HepG2 (cell line): Measurements from ENCODE around the gene CFAP119. TPM values are rescaled to one million over a fixed set of nuclear protein-coding genes. Genes with fewer than 3 reads are reported as not detected.

Source experiments
- CBX2 ChIP-seq, 2 experiments: fragments of 200-600 bp in 1 of 2; sonication (generic); formaldehyde crosslinking in 1 of 2; IDR thresholded peaks; 2 replicates each; pipeline versions ENCODE4 v1.7.0 to v1.8.1; 2018 to 2022; ENCODE audit warnings: low read depth in 2 of 2, low read length in 1 of 2, mild to moderate bottlenecking in 1 of 2, missing genetic modification reagents in 1 of 2
- CCAR2 ChIP-seq: fragments of 200-400 bp; formaldehyde crosslinking; optimal IDR thresholded peaks from 2 replicates; pipeline ENCODE3; 2018; ENCODE audit warnings: low read depth, mild to moderate bottlenecking, low read length, moderate library complexity
- ETV5 ChIP-seq: IDR thresholded peaks from 2 replicates; pipeline ENCODE4 v1.6.1; 2018; ENCODE audit warnings: missing biosample characterization, missing genetic modification reagents, inconsistent platforms, borderline replicate concordance
- FOSL1 ChIP-seq: sonication (generic); formaldehyde crosslinking; IDR thresholded peaks from 2 replicates; pipeline ENCODE4 v1.9.0; 2021; ENCODE audit warnings: missing genetic modification reagents, borderline replicate concordance
- GTF2F1 ChIP-seq: fragments of 150-350 bp; IDR thresholded peaks from 2 replicates; pipeline ENCODE4 v1.6.1; 2014; ENCODE audit warnings: low read length
- JARID2 ChIP-seq: sonication (generic); formaldehyde crosslinking; IDR thresholded peaks from 2 replicates; pipeline ENCODE4 v1.8.1; 2023; ENCODE audit warnings: missing genetic modification reagents, inconsistent platforms; ENCODE audit not compliant: insufficient replicate concordance
- MED8 ChIP-seq: sonication (generic); formaldehyde crosslinking; IDR thresholded peaks from 2 replicates; pipeline ENCODE4 v1.8.1; 2023; ENCODE audit warnings: mild to moderate bottlenecking, missing genetic modification reagents; ENCODE audit not compliant: insufficient replicate concordance
- POLR2AphosphoS2 ChIP-seq: IDR thresholded peaks from 2 replicates; pipeline ENCODE4 v1.6.1; 2011; ENCODE audit warnings: low read depth, low read length, improper control_type of control experiment
- ZNF660 ChIP-seq: sonication (generic); formaldehyde crosslinking; IDR thresholded peaks from 2 replicates; pipeline ENCODE4 v1.5.1; 2020; ENCODE audit warnings: mild to moderate bottlenecking, low read depth, missing genetic modification reagents, borderline replicate concordance
- ZNF713 ChIP-seq: sonication (generic); formaldehyde crosslinking; IDR thresholded peaks from 2 replicates; pipeline ENCODE4 v1.4.0; 2020; ENCODE audit warnings: mild to moderate bottlenecking, missing genetic modification reagents
- ZNF782 ChIP-seq: sonication (generic); formaldehyde crosslinking; IDR thresholded peaks from 2 replicates; pipeline ENCODE4 v1.4.0; 2020; ENCODE audit warnings: missing genetic modification reagents, mild to moderate bottlenecking, borderline replicate concordance
- ZSCAN21 ChIP-seq: sonication (generic); formaldehyde crosslinking; IDR thresholded peaks from 2 replicates; pipeline ENCODE4 v1.8.0; 2022; ENCODE audit warnings: mild to moderate bottlenecking, missing genetic modification reagents, moderate library complexity, borderline replicate concordance
- polyA plus RNA-seq, 8 experiments: library from polyadenylated mRNA; depleted of rRNA in 3 of 8; stranded (reverse) in 7 of 8; unstranded in 1 of 8; fragments of >200 nt; fragmentation: Illumina TruSeq in 4 of 8; extraction: Trizol in 4 of 8; gene quantifications; 2 replicates each; pipeline versions ENCODE4 v1.2.1 to v1.2.3, GENCODE V29; 2011 to 2016; ENCODE audit warnings: low read depth in 4 of 8, missing spikeins in 1 of 8, mixed read lengths in 1 of 8; ENCODE audit not compliant: insufficient read depth in 1 of 8
- total RNA-seq, 5 experiments: library from RNA; depleted of rRNA; stranded (reverse); fragments of >200 nt; fragmentation: Illumina TruSeq; extraction: Trizol; gene quantifications; 2 replicates each; pipeline ENCODE4 v1.2.3, GENCODE V29; 2016; ENCODE audit warnings: low read depth in 1 of 5
- TF ChIP-seq, protein P1 (sequence below): sonication (generic); formaldehyde crosslinking; IDR thresholded peaks from 2 replicates; pipeline ENCODE4 v1.4.0; 2020; ENCODE audit warnings: mild to moderate bottlenecking, missing genetic modification reagents
- TF ChIP-seq, protein P2 (sequence below): sonication (generic); formaldehyde crosslinking; IDR thresholded peaks from 2 replicates; pipeline ENCODE4 v1.5.0; 2020; ENCODE audit warnings: missing genetic modification reagents, mild to moderate bottlenecking, borderline replicate concordance
- TF ChIP-seq, protein P3 (sequence below): sonication (generic); formaldehyde crosslinking; IDR thresholded peaks from 2 replicates; pipeline ENCODE4 v1.5.1; 2020; ENCODE audit warnings: missing genetic modification reagents, mild to moderate bottlenecking, borderline replicate concordance
- TF ChIP-seq, protein P4 (sequence below): sonication (generic); formaldehyde crosslinking; IDR thresholded peaks from 2 replicates; pipeline ENCODE4 v1.4.0; 2020; ENCODE audit warnings: mild to moderate bottlenecking, missing genetic modification reagents
- TF ChIP-seq, protein P5 (sequence below): IDR thresholded peaks from 2 replicates; pipeline ENCODE4 v1.6.1; 2016; ENCODE audit warnings: mild to moderate bottlenecking, missing biosample characterization, missing genetic modification reagents
- TF ChIP-seq, protein P6 (sequence below): sonication (generic); formaldehyde crosslinking; IDR thresholded peaks from 2 replicates; pipeline ENCODE4 v1.4.0; 2020; ENCODE audit warnings: missing genetic modification reagents
- TF ChIP-seq, protein P7 (sequence below): sonication (generic); formaldehyde crosslinking; IDR thresholded peaks from 2 replicates; pipeline ENCODE4 v1.8.1; 2023; ENCODE audit warnings: missing genetic modification reagents, inconsistent platforms, borderline replicate concordance

The CFAP119 gene
- total and polyA plus RNA-seq, 2 of the 13 experiments (the other 11 are each of a cell fraction or from before 2014, with no cell fraction given), result 6.4 TPM

DNA sequence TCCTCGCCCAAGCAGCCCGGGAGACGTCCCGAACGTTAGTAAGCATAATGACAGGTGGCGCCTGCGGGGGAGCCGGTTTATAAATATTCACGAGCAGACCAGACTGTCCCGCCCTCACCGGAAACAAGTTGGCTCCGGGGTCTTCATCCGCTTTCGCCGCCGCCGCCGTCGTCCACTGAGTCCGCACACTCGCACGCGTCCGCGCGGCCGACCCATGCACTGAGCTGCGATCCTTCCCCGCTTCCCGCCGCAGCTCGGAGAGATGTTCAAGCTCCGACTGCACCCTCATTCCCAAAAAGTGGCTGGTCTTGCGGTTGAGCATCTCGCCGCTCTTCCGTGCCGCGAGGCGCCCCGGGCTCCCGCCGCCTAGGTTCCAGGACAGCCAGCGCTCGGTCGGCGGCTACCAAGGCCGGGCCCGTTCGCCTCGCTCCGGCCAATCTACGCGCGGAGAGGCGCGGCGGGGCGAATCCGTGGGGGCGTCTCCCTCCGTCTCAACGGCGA is 385 bp downstream of the CFAP119 start (continued):
- TF ChIP-seq, protein P1, sequence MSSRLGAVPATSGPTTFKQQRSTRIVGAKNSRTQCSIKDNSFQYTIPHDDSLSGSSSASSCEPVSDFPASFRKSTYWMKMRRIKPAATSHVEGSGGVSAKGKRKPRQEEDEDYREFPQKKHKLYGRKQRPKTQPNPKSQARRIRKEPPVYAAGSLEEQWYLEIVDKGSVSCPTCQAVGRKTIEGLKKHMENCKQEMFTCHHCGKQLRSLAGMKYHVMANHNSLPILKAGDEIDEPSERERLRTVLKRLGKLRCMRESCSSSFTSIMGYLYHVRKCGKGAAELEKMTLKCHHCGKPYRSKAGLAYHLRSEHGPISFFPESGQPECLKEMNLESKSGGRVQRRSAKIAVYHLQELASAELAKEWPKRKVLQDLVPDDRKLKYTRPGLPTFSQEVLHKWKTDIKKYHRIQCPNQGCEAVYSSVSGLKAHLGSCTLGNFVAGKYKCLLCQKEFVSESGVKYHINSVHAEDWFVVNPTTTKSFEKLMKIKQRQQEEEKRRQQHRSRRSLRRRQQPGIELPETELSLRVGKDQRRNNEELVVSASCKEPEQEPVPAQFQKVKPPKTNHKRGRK (CRISPR knock-in tag), result no peak
- TF ChIP-seq FOSL1 (CRISPR knock-in tag), result no peak
- TF ChIP-seq CCAR2, result no peak
- no peak for TF ChIP-seq ZNF782 (CRISPR knock-in tag)
- TF ChIP-seq ZSCAN21 (CRISPR knock-in tag), result peak; percentile 61; the same call in 1 of the 2 replicates
- TF ChIP-seq CBX2 (IDR thresholded peaks at IDR 0.05; ENCODE audit: low read depth, low read length), result no peak
- 0 out of 2 replicates have a peak, but pooled peaks have one; percentile 62 for TF ChIP-seq CBX2 (CRISPR knock-in tag; IDR thresholded peaks at IDR 0.05; ENCODE audit: low read depth)
- no peak for TF ChIP-seq GTF2F1
- TF ChIP-seq ZNF660, result no peak
- TF ChIP-seq, protein P2, sequence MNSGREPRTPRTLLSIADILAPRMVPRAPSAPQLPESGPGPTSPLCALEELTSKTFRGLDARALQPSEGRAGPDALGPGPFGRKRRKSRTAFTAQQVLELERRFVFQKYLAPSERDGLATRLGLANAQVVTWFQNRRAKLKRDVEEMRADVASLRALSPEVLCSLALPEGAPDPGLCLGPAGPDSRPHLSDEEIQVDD, result peak; percentile 93
- TF ChIP-seq JARID2, result peak; percentile 8
- TF ChIP-seq, protein P3, sequence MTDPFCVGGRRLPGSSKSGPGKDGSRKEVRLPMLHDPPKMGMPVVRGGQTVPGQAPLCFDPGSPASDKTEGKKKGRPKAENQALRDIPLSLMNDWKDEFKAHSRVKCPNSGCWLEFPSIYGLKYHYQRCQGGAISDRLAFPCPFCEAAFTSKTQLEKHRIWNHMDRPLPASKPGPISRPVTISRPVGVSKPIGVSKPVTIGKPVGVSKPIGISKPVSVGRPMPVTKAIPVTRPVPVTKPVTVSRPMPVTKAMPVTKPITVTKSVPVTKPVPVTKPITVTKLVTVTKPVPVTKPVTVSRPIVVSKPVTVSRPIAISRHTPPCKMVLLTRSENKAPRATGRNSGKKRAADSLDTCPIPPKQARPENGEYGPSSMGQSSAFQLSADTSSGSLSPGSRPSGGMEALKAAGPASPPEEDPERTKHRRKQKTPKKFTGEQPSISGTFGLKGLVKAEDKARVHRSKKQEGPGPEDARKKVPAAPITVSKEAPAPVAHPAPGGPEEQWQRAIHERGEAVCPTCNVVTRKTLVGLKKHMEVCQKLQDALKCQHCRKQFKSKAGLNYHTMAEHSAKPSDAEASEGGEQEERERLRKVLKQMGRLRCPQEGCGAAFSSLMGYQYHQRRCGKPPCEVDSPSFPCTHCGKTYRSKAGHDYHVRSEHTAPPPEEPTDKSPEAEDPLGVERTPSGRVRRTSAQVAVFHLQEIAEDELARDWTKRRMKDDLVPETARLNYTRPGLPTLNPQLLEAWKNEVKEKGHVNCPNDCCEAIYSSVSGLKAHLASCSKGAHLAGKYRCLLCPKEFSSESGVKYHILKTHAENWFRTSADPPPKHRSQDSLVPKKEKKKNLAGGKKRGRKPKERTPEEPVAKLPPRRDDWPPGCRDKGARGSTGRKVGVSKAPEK, result no peak
- TF ChIP-seq, protein P4, sequence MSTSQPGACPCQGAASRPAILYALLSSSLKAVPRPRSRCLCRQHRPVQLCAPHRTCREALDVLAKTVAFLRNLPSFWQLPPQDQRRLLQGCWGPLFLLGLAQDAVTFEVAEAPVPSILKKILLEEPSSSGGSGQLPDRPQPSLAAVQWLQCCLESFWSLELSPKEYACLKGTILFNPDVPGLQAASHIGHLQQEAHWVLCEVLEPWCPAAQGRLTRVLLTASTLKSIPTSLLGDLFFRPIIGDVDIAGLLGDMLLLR (CRISPR knock-in tag), result no peak; the same call in 1 of the 2 replicates
- no peak for TF ChIP-seq MED8 (CRISPR knock-in tag)
- TF ChIP-seq, protein P5, sequence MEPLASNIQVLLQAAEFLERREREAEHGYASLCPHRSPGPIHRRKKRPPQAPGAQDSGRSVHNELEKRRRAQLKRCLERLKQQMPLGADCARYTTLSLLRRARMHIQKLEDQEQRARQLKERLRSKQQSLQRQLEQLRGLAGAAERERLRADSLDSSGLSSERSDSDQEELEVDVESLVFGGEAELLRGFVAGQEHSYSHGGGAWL, result 0 out of 2 replicates have a peak, but pooled peaks have one; percentile 17
- TF ChIP-seq ZNF713 (CRISPR knock-in tag), result no peak
- TF ChIP-seq ETV5 (CRISPR knock-in tag), result peak; percentile 54; the same call in 1 of the 2 replicates
- TF ChIP-seq, protein P6, sequence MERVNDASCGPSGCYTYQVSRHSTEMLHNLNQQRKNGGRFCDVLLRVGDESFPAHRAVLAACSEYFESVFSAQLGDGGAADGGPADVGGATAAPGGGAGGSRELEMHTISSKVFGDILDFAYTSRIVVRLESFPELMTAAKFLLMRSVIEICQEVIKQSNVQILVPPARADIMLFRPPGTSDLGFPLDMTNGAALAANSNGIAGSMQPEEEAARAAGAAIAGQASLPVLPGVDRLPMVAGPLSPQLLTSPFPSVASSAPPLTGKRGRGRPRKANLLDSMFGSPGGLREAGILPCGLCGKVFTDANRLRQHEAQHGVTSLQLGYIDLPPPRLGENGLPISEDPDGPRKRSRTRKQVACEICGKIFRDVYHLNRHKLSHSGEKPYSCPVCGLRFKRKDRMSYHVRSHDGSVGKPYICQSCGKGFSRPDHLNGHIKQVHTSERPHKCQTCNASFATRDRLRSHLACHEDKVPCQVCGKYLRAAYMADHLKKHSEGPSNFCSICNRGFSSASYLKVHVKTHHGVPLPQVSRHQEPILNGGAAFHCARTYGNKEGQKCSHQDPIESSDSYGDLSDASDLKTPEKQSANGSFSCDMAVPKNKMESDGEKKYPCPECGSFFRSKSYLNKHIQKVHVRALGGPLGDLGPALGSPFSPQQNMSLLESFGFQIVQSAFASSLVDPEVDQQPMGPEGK (CRISPR knock-in tag), result no peak
- TF ChIP-seq, protein P7, sequence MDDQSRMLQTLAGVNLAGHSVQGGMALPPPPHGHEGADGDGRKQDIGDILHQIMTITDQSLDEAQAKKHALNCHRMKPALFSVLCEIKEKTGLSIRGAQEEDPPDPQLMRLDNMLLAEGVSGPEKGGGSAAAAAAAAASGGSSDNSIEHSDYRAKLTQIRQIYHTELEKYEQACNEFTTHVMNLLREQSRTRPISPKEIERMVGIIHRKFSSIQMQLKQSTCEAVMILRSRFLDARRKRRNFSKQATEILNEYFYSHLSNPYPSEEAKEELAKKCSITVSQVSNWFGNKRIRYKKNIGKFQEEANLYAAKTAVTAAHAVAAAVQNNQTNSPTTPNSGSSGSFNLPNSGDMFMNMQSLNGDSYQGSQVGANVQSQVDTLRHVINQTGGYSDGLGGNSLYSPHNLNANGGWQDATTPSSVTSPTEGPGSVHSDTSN (CRISPR knock-in tag), result no peak
- no peak; the same call in 1 of the 2 replicates for TF ChIP-seq POLR2AphosphoS2
